Measurements from ENCODE around the gene STARD3NL. TPM values are rescaled to one million over a fixed set of nuclear protein-coding genes. Genes with fewer than 3 reads are reported as not detected.

The STARD3NL gene
- total RNA-seq, 2 experiments from 2014 or later, result 16.3 to 21.7 TPM

GRCh38 chr7:38211940-38212339, 33.9 kb downstream of the STARD3NL start:
- Histone ChIP-seq H3K27ac (ENCODE audit: low read depth, low read length, poor library complexity, severe bottlenecking) (no peak overlapping the region), H3K4me2 (ENCODE audit: low read length) (no peak overlapping the region), H3K4me1 (ENCODE audit: insufficient read depth, low read length, poor library complexity, severe bottlenecking) (no peaks in the 10 kb centered on the region), H3K4me3 (ENCODE audit: low read depth, low read length, poor library complexity, severe bottlenecking) (no peak overlapping the region), H3K9me3 (ENCODE audit: low read length) (no peaks in the 10 kb centered on the region), H3K36me3 (ENCODE audit: insufficient read depth, low read length) (peaks cover 21% of the 10 kb centered on the region; the same call in 1 of the 2 replicates), H2AFZ (ENCODE audit: low read length) (no peak overlapping the region), H3K79me2 (ENCODE audit: insufficient read depth, low read depth, low read length) (no peaks in the 10 kb centered on the region), H4K20me1 (ENCODE audit: insufficient read depth, low read length) (no peaks in the 10 kb centered on the region), H3K9me2 (ENCODE audit: insufficient read depth, low read length) (no peaks in the 10 kb centered on the region)
- DNase-seq (ENCODE audit: low spot score), result no peak
- intact Hi-C loops (cut with micrococcal nuclease; ENCODE audit: unreplicated experiment), result no loop called here
- TF ChIP-seq, protein P1, sequence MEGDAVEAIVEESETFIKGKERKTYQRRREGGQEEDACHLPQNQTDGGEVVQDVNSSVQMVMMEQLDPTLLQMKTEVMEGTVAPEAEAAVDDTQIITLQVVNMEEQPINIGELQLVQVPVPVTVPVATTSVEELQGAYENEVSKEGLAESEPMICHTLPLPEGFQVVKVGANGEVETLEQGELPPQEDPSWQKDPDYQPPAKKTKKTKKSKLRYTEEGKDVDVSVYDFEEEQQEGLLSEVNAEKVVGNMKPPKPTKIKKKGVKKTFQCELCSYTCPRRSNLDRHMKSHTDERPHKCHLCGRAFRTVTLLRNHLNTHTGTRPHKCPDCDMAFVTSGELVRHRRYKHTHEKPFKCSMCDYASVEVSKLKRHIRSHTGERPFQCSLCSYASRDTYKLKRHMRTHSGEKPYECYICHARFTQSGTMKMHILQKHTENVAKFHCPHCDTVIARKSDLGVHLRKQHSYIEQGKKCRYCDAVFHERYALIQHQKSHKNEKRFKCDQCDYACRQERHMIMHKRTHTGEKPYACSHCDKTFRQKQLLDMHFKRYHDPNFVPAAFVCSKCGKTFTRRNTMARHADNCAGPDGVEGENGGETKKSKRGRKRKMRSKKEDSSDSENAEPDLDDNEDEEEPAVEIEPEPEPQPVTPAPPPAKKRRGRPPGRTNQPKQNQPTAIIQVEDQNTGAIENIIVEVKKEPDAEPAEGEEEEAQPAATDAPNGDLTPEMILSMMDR (conservative IDR thresholded peaks at IDR 0.05; ENCODE audit: low read length), result no peak
- TF ChIP-seq EZH2phosphoT487 (IDR thresholded peaks at IDR 0.05; ENCODE audit: borderline replicate concordance, low read depth, low read length), result no peak
- POLR2A ChIA-PET, result interaction anchor here (0.6 to 0.7 kb wide), 2 partner anchors 21 to 849 kb away, joined by 3 to 4 read pairs; no protein-coding TSS in a partner anchor
- no TSS peak for BruUV-seq (replicated peaks)
- CTCF ChIA-PET (ENCODE audit: unreplicated experiment), result no interaction called here

- no TSS peak for BruUV-seq (replicated peaks)
- Histone ChIP-seq H4K20me1 (ENCODE audit: insufficient read depth, low read length) (no peaks in the 10 kb centered on the region), H2AFZ (ENCODE audit: low read length) (no peak overlapping the region), H3K4me1 (ENCODE audit: insufficient read depth, low read length, poor library complexity, severe bottlenecking) (no peaks in the 10 kb centered on the region), H3K9me3 (ENCODE audit: low read length) (no peaks in the 10 kb centered on the region), H3K79me2 (ENCODE audit: insufficient read depth, low read depth, low read length) (no peaks in the 10 kb centered on the region), H3K4me2 (ENCODE audit: low read length) (no peak overlapping the region), H3K36me3 (ENCODE audit: insufficient read depth, low read length) (peaks cover 20% of the 10 kb centered on the region; the same call in 1 of the 2 replicates), H3K9me2 (ENCODE audit: insufficient read depth, low read length) (no peaks in the 10 kb centered on the region), H3K27ac (ENCODE audit: low read depth, low read length, poor library complexity, severe bottlenecking) (no peak overlapping the region), H3K4me3 (ENCODE audit: low read depth, low read length, poor library complexity, severe bottlenecking) (no peak overlapping the region)
- no peak for DNase-seq (ENCODE audit: low spot score)
- intact Hi-C loops (cut with micrococcal nuclease; ENCODE audit: unreplicated experiment), result loop anchor here (1.0 to 2.0 kb wide), 3 partner anchors 104 to 120 kb away; no protein-coding TSS in a partner anchor
- CTCF ChIA-PET (ENCODE audit: unreplicated experiment), result interaction anchor here (1.0 to 1.6 kb wide), 11 partner anchors 13 to 159 kb away, joined by 3 to 13 read pairs (median 5); partner anchors contain the start of gene STARD3NL
- TF ChIP-seq, protein P1 (conservative IDR thresholded peaks at IDR 0.05; ENCODE audit: low read length), result no peak
- no peak for TF ChIP-seq EZH2phosphoT487 (IDR thresholded peaks at IDR 0.05; ENCODE audit: borderline replicate concordance, low read depth, low read length)
- POLR2A ChIA-PET, result interaction anchor here (0.6 to 1.1 kb wide), 7 partner anchors 11 to 163 kb away, joined by 3 to 4 read pairs (median 3); no protein-coding TSS in a partner anchor
These were observed 37.1 kb downstream of the STARD3NL start for GRCh38 chr7:38215115-38215514.
